T-helper 2 cell (primary cell): ENCODE measurements around the gene CCDC188.

ENCODE experiments used
- DNase-seq, 5 experiments: peaks; one replicate each; pipeline versions ENCODE4 v3.0.0 to v3.0.0-alpha.2; 2012 to 2022

The CCDC188 gene

DNA sequence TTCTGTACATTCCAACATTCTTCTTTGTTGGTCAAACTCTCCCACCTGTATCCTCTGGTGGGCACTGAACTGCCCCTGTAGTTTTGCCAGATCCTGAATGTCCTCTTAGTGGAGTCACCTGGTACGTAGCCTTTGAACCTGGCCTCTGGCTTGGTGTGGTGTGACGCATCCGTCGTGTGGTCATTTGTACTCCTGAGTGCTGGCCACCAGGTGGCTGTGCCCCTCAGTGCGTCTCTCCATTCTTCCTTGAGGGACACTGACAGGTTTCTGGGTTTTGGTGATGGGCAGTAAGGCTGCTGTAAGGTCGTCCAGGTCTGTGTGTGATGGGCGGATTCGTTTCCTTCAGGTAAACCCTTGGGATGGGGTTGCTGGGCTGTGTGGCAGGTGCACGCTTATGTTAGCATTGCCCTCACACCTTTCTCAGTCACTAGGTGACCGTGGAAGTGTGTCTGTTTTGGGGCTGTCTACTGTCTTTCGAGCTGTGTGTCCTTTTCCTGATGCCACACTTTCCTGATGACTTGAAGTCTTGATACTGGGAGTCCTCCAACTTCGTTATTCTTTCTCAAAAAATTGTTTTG is 48.6 kb downstream of the CCDC188 start:
- no peak for DNase-seq

DNA sequence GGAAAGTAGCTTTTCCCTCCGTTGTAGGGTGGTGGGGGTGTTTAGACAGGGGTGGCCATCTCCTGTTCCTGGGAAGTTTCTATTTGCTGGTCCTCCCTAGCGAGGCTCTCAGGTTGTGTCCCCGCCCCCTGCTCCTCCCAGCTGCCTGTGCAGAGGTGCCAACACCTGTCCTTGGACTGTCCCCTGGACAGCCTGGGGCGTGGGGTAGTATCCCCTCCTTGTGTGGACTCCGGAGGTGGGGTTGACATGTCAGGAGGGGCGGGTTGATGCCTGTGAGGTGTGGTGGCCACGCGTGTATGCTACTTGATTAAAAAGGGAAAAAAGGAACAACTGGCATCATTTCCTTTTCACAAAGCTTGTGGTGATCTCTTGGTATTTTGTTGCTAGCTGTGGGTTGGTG is 49.2 kb downstream of the CCDC188 start:
- DNase-seq: no peak

DNA sequence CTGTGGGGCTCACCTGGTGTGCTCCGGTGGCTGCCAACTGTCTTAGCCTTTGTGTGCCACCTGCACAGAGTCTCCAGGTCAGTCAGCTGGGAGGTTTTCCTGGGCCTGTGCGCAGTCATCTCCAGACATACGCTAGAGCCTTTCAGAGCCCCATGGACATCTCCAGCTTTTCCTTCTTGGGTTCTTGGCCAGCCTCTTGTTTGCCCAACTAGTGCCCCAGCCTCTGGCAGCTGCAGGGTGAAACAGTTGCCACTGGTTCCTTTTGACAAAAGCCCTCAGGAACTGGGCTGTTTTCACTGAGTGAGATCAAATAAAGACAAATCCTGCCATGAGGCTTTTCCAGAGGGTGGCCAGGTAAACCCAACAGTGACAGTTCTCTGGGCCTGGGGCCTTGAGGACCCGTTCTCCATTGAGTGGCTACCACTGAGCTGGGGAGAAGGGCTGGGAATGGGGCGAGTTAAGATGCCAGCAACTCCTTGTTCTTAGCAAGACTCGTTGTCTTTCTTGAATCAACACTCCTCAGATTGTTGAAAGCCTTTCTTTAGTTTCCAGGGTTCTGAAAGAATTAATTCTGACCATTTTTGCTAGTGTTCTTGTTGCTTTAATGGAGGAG is 51.6 kb downstream of the CCDC188 start:
- no peak for DNase-seq
